Hepatocyte (in vitro differentiated cells): Measurements from ENCODE around the gene GFPT2.

ENCODE experiments used
- CTCF ChIP-seq: fragments of 200-600 bp; sonication (generic); IDR thresholded peaks from 2 replicates; pipeline ENCODE4 v1.5.1; 2016; ENCODE audit warnings: antibody characterized with exemption, mild to moderate bottlenecking; ENCODE audit not compliant: poor library complexity
- EZH2 ChIP-seq: fragments of 200-600 bp; sonication (generic); IDR thresholded peaks from 2 replicates; pipeline ENCODE4 v1.6.1; 2016; ENCODE audit warnings: antibody characterized with exemption, mild to moderate bottlenecking, borderline replicate concordance

GRCh38 chr5:180364306-180364856 is 11.2 kb upstream of the GFPT2 start:
- no peak for TF ChIP-seq CTCF
- TF ChIP-seq EZH2, result no peak
